IMR-90 (cell line): ENCODE results near the gene LYRM4. TPM values are rescaled to one million over a fixed set of nuclear protein-coding genes. Genes with fewer than 3 reads are reported as not detected.

Source experiments
- ATAC-seq: fragments of 200-7000 bp; cut with Tn5 transposase; 2 replicates; pipeline ENCODE4 v1.9.1; 2020; ENCODE audit warnings: low read depth, mild to moderate bottlenecking, moderate library complexity
- BruUV-seq: library from RNA; stranded (reverse); fragments of 400-500 nt; replicated peaks from 2 replicates; lab custom pipeline; 2021; lab: Mats Ljungman, UMichigan
- CTCF ChIA-PET: fragments of 300-600 bp; formaldehyde crosslinking; extraction: SDS; loops from one replicate; lab custom pipeline; 2021; ENCODE audit warnings: antibody characterized with exemption; lab: Yijun Ruan, JAX
- POLR2A ChIA-PET: fragments of 300-600 bp; sonication (Branson Sonifier 250); formaldehyde crosslinking; loops from one replicate; lab custom pipeline; 2022; ENCODE audit warnings: antibody characterized with exemption; ENCODE audit not compliant: unreplicated experiment; lab: Charles Lee
- DNase-seq: peaks from one replicate; pipeline ENCODE4 v3.0.0; 2013
- H2AFZ ChIP-seq: replicated peaks from 2 replicates; pipeline ENCODE3; 2013; ENCODE audit warnings: low read length, mild to moderate bottlenecking; ENCODE audit not compliant: poor library complexity
- H2AK5ac ChIP-seq: 2 replicates; pipeline ENCODE4 v1.6.1; 2013; ENCODE audit warnings: low read depth, low read length, inconsistent platforms
- H2AK9ac ChIP-seq: replicated peaks from 2 replicates; pipeline ENCODE3; 2013; ENCODE audit warnings: mild to moderate bottlenecking, low read depth, low read length, moderate library complexity; ENCODE audit not compliant: poor library complexity
- H2BK120ac ChIP-seq: 2 replicates; pipeline ENCODE4 v1.6.1; 2013; ENCODE audit warnings: low read depth, low read length, inconsistent platforms
- H2BK15ac ChIP-seq: 3 replicates; pipeline ENCODE4 v1.6.1; 2013; ENCODE audit warnings: low read depth, low read length, inconsistent platforms
- H2BK20ac ChIP-seq: 2 replicates; pipeline ENCODE4 v1.6.1; 2013; ENCODE audit warnings: low read depth, mild to moderate bottlenecking, inconsistent platforms, low read length, moderate library complexity
- H2BK5ac ChIP-seq: 2 replicates; pipeline ENCODE4 v1.6.1; 2013; ENCODE audit warnings: mild to moderate bottlenecking, low read depth, low read length, inconsistent platforms; ENCODE audit not compliant: poor library complexity, severe bottlenecking
- H3K14ac ChIP-seq: replicated peaks from 2 replicates; pipeline ENCODE4 v1.6.1; 2013; ENCODE audit warnings: low read depth, low read length, inconsistent platforms
- H3K18ac ChIP-seq: 2 replicates; pipeline ENCODE4 v1.6.1; 2013; ENCODE audit warnings: low read depth, low read length, control low read depth
- H3K23ac ChIP-seq: 2 replicates; pipeline ENCODE4 v1.6.1; 2013; ENCODE audit warnings: low read depth, low read length, inconsistent platforms
- H3K27ac ChIP-seq: 2 replicates; pipeline ENCODE4 v1.5.1; 2013; ENCODE audit warnings: mild to moderate bottlenecking, control low read depth, low read length; ENCODE audit not compliant: insufficient read depth
- H3K27me3 ChIP-seq: 2 replicates; pipeline ENCODE4 v1.6.1; 2013; ENCODE audit warnings: low read length; ENCODE audit not compliant: control insufficient read depth, insufficient read depth
- H3K36me3 ChIP-seq: 2 replicates; pipeline ENCODE4 v1.6.1; 2013; ENCODE audit warnings: low read length, mixed read lengths; ENCODE audit not compliant: control insufficient read depth, insufficient read depth
- H3K4ac ChIP-seq: 2 replicates; pipeline ENCODE4 v1.6.1; 2013; ENCODE audit warnings: low read depth, low read length, inconsistent platforms
- H3K4me1 ChIP-seq: 2 replicates; pipeline ENCODE4 v1.6.1; 2013; ENCODE audit warnings: low read length, mixed read lengths; ENCODE audit not compliant: control insufficient read depth, insufficient read depth
- H3K4me2 ChIP-seq: 2 replicates; pipeline ENCODE4 v1.6.1; 2013; ENCODE audit warnings: low read depth, mild to moderate bottlenecking, control low read depth, low read length, moderate library complexity
- H3K4me3 ChIP-seq: 2 replicates; pipeline ENCODE4 v1.5.1; 2013; ENCODE audit warnings: low read depth, mild to moderate bottlenecking, control low read depth, low read length, moderate library complexity; ENCODE audit not compliant: insufficient read depth
- H3K56ac ChIP-seq: 2 replicates; pipeline ENCODE4 v1.6.1; 2013; ENCODE audit warnings: low read length, inconsistent platforms; ENCODE audit not compliant: insufficient read depth; ENCODE audit errors: extremely low read depth
- H3K79me1 ChIP-seq, 2 experiments: 2 replicates each; pipeline ENCODE4 v1.6.1; 2013; ENCODE audit warnings: low read length in 2 of 2, inconsistent platforms in 1 of 2, low read depth in 1 of 2
- H3K9ac ChIP-seq: 2 replicates; pipeline ENCODE4 v1.6.1; 2013; ENCODE audit warnings: low read depth, low read length, control low read depth
- H3K9me1 ChIP-seq: 2 replicates; pipeline ENCODE4 v1.6.1; 2013; ENCODE audit warnings: low read length, inconsistent platforms; ENCODE audit not compliant: insufficient read depth
- H3K9me3 ChIP-seq: 2 replicates; pipeline ENCODE4 v1.6.1; 2013; ENCODE audit warnings: low read length; ENCODE audit not compliant: control insufficient read depth, insufficient read depth
- H4K20me1 ChIP-seq: 2 replicates; pipeline ENCODE4 v1.6.1; 2013; ENCODE audit warnings: low read length, inconsistent platforms; ENCODE audit not compliant: insufficient read depth
- H4K5ac ChIP-seq: 2 replicates; pipeline ENCODE4 v1.6.1; 2013; ENCODE audit warnings: mild to moderate bottlenecking, low read depth, low read length, control low read depth
- H4K8ac ChIP-seq, 2 experiments: 2 replicates each; pipeline ENCODE4 v1.6.1; 2013; ENCODE audit warnings: low read depth in 2 of 2, low read length in 2 of 2, control low read depth in 1 of 2, inconsistent platforms in 1 of 2
- H4K91ac ChIP-seq: 2 replicates; pipeline ENCODE4 v1.6.1; 2013; ENCODE audit warnings: low read depth, low read length, inconsistent platforms; ENCODE audit not compliant: insufficient read depth
- CEBPB ChIP-seq: IDR thresholded peaks from 2 replicates; pipeline ENCODE4 v1.6.1; 2012; ENCODE audit warnings: low read depth, low read length, improper control_type of control experiment
- CTCF ChIP-seq: conservative IDR thresholded peaks from 2 replicates; pipeline ENCODE4 v1.5.1; 2012; ENCODE audit warnings: mild to moderate bottlenecking, low read depth, low read length, improper control_type of control experiment
- RAD21 ChIP-seq: IDR thresholded peaks from 2 replicates; pipeline ENCODE4 v1.6.1; 2012; ENCODE audit warnings: low read length, improper control_type of control experiment
- RFX5 ChIP-seq: IDR thresholded peaks from 2 replicates; pipeline ENCODE4 v1.8.0; 2012; ENCODE audit warnings: low read depth, mild to moderate bottlenecking, low read length, moderate library complexity
- WGBS, 2 experiments: methylation state at CpG; one replicate each; pipeline versions ENCODE4 v1.1.5 to v1.1.7; 2013; ENCODE audit warnings: missing lambda C conversion rate in 2 of 2; ENCODE audit not compliant: insufficient read length in 1 of 2; ENCODE audit errors: extremely low coverage in 2 of 2; 5-methylcytosine and 5-hydroxymethylcytosine counted together
- dilution Hi-C: fragments of 300-500 bp; cut with HindIII; formaldehyde crosslinking; loops from one replicate; pipeline ENCODE4 v1.14.3; 2018; ENCODE audit warnings: low sequenced_read_pairs; ENCODE audit not compliant: unreplicated experiment
- in situ Hi-C: fragments of 300-500 bp; cut with MboI; formaldehyde crosslinking; loops from 3 replicates; pipeline ENCODE4 v1.14.3; 2019; ENCODE audit warnings: low sequenced_read_pairs, inconsistent platforms, mixed read lengths
- intact Hi-C: fragments of 100-400 bp; cut with micrococcal nuclease; formaldehyde crosslinking; loops from 2 replicates; pipeline ENCODE4 v1.10.0; 2022
- polyA plus RNA-seq, 3 experiments: library from polyadenylated mRNA; depleted of rRNA; stranded (reverse); fragments of >200 nt; gene quantifications; 2 replicates each; pipeline ENCODE4 v1.2.3, GENCODE V29; 2012; ENCODE audit warnings: low replicate concordance in 1 of 3
- total RNA-seq: library from RNA; depleted of rRNA; stranded (reverse); fragments of >200 nt; gene quantifications from 2 replicates; pipeline ENCODE4 v1.2.3, GENCODE V29; 2012

The LYRM4 gene
- total and polyA plus RNA-seq, 2 of the 4 experiments (the other 2 are of a cell fraction), result 11.5 to 26.6 TPM

DNA sequence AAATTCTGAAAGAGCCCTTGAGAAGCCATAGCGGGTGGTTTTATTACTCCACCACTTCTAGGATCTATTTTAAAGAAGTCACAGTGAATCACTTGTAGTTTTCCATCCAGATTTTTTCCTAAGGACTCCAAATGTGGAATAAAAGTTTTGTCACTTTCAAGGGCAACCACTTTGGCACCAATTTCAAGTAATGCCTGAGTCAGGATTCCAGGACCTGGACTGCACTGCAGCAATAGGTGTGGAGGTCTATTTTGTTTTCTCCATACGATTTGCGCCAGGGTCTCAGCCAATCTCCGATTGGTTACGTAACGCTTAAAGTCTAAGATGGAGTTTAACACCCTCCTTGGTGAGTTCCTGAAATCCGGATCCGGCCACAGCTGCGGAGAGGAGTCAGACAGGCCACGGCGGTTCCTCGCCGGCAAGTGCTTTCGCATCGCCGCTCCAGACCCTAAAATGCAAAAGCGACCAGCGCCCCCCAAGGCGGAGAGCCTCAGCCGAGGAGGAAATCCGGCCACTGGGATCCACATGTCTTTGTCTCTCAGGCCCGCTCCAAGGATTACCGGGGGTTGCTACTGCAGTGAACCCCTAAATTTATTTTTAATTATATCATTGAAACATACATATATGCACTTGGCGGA lies 194.2 kb downstream of the LYRM4 start:
- DNase-seq (no peak), ATAC-seq (no peak)
- Histone ChIP-seq H2BK5ac (no peak overlapping the region), H3K36me3 (no peaks in the 10 kb centered on the region), H4K5ac (no peak overlapping the region), H3K4ac (no peak overlapping the region), H2BK15ac (no peak overlapping the region), H4K20me1 (no peaks in the 10 kb centered on the region), H3K9ac (no peak overlapping the region), H3K14ac (no peak overlapping the region), H2BK20ac (no peak overlapping the region), H3K27ac (no peak overlapping the region), H3K18ac (no peak overlapping the region), H3K23ac (no peak overlapping the region), H2AK9ac (no peak overlapping the region), H3K56ac (no peak overlapping the region), H3K27me3 (no peaks in the 10 kb centered on the region; the same call in none of the 2 replicates), H3K79me1 (no peaks in the 10 kb centered on the region), H4K91ac (no peak overlapping the region), H3K9me1 (no peaks in the 10 kb centered on the region), H3K4me2 (no peak overlapping the region), H2AK5ac (no peak overlapping the region), H2BK120ac (no peak overlapping the region), H4K8ac (no peak overlapping the region), H3K4me3 (no peak overlapping the region), H2AFZ (no peak overlapping the region), H3K9me3 (peaks cover 4% of the 10 kb centered on the region), H3K4me1 (no peaks in the 10 kb centered on the region)
- POLR2A ChIA-PET, result no interaction called here
- 96% methylated on average over 17 of the region's 24 CpGs; no CpG with 5 or more reads in 1 of the 2 experiments for WGBS, 2 experiments
- intact Hi-C loops (no loop called here), dilution Hi-C loops (no loop called here), in situ Hi-C loops (no loop called here)
- CTCF ChIA-PET, result no interaction called here
- BruUV-seq, result no TSS peak
- TF ChIP-seq CTCF (no peak), RAD21 (no peak), RFX5 (no peak), CEBPB (no peak)
